ENCODE data around the gene EI24.

GRCh38 chr11:125592305-125593113 lies 23.2 kb downstream of the EI24 start, which contains the start of gene STT3A:
- TF ChIP-seq GABPA (IDR thresholded peaks at IDR 0.05; ENCODE audit: low read depth) (peak; percentile 2), CTCF (IDR thresholded peaks at IDR 0.05; ENCODE audit: insufficient read depth, low read length) (no peak), POLR2AphosphoS5 (IDR thresholded peaks at IDR 0.05; ENCODE audit: low read depth) (peak; percentile 62; the same call in 1 of the 2 replicates), REST (IDR thresholded peaks at IDR 0.05; ENCODE audit: insufficient replicate concordance, low read depth) (peak; percentile 25)

Measured in HL-60 (cell line).